Measurements from ENCODE around the gene SLC6A18. TPM values are rescaled to one million over a fixed set of nuclear protein-coding genes. Genes with fewer than 3 reads are reported as not detected.
"Not testable (repeated sequence)": the region's sequence is repeated elsewhere in the genome, so short reads cannot be mapped to it uniquely, and the experiment has no call there.

Gene SLC6A18
- total RNA-seq, 1 experiment from 2014 or later, result not detected

DNA sequence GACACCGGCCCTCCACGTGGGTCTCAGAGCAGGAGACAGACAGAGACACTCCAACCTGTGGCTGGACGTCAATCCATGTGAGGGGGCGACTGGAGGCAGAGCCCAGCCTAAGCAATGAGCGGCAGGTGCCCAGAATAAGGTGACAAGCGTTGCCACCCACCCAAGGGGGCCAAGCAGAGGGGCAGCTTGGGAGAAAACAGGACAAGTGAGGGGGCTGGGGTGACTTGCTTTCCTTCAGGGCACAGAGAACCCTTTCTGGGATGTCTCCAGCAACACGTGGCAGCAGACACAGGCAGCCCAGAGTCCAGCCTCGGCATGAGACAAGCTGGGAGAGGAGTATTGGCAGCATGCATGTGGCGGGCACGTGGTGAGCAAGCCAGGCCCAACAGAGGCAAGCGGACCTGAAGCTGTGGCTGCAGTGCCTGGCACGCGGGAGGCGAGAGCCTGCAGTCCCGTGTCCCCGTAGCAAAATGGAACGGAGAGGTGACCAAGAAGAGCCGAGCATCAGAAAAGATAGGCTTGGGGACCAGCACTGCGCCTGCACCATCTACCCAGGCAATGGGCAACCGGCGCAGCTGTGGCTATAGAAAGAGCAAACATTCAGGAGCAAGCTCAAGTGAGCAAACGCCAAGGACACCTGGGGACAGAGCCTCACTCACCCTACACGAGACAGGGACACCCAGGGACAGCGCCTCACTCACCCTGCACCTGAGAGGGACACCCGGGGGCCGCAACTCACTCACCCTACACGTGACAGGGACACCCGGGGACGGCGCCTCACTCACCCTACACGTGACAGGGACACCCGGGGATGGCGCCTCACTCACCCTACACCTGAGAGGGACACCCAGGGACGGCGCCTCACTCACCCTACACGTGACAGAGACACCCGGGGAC lies 63.5 kb downstream of the SLC6A18 start:
- DNase-seq (ENCODE audit: low read depth), result no peak

DNA sequence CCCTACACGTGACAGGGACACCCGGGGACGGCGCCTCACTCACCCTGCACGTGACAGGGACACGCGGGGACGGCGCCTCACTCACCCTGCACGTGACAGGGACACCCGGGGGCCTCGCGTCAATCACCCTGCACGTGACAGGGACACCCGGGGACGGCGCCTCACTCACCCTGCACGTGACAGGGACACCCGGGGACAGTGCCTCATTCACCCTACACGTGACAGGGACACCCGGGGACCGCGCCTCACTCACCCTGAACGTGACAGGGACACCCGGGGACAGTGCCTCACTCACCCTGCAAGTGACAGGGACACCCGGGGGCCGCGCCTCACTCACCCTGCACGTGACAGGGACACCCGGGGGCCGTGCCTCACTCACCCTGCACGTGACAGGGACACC lies 64.4 kb downstream of the SLC6A18 start:
- DNase-seq (ENCODE audit: low read depth), result not testable (repeated sequence)

DNA sequence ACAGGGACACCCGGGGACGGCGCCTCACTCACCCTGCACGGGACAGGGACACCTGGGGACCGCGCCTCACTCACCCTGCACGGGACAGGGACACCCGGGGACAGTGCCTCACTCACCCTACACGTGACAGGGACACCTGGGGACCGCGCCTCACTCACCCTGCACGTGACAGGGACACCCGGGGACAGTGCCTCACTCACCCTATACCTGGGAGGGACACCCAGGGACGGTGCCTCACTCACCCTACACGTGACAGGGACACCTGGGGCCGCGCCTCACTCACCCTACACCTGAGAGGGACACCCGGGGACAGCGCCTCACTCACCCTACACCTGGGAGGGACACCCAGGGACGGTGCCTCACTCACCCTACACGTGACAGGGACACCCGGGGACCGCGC lies 65.8 kb downstream of the SLC6A18 start:
- DNase-seq (ENCODE audit: low read depth), result not testable (repeated sequence)

- no peak for DNase-seq (ENCODE audit: low read depth)
Observed at GRCh38 chr5:1291611-1292080, 66.5 kb downstream of the SLC6A18 start.

- no peak for DNase-seq (ENCODE audit: low read depth)
Observed at GRCh38 chr5:1292139-1292538, 67.0 kb downstream of the SLC6A18 start.

DNA sequence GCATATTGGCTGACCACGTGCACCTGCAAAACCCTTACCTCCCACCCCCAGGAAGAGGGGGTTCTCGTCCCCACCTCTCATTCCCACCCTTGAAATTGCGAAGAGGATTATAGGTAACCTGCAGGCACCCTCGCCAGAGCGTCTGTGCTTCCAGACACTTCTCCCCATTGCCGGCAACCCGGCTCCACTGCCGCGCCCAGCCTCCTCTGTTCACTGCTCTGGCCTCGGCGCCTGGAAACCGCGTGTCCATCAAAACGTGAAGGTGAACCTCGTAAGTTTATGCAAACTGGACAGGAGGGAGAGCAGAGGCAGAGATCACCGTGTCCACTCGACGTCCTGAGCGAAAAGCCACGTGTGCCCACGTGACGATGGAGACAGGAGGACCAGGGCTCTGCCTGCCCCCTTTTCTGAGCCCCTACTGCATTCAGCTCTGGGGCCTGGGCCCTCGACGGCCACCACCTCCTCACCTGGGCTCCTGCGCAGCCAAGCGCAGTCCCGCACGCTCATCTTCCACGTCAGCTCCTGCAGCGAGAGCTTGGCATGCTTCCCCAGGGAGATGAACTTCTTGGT lies 67.8 kb downstream of the SLC6A18 start:
- DNase-seq (ENCODE audit: low read depth), result no peak

DNA sequence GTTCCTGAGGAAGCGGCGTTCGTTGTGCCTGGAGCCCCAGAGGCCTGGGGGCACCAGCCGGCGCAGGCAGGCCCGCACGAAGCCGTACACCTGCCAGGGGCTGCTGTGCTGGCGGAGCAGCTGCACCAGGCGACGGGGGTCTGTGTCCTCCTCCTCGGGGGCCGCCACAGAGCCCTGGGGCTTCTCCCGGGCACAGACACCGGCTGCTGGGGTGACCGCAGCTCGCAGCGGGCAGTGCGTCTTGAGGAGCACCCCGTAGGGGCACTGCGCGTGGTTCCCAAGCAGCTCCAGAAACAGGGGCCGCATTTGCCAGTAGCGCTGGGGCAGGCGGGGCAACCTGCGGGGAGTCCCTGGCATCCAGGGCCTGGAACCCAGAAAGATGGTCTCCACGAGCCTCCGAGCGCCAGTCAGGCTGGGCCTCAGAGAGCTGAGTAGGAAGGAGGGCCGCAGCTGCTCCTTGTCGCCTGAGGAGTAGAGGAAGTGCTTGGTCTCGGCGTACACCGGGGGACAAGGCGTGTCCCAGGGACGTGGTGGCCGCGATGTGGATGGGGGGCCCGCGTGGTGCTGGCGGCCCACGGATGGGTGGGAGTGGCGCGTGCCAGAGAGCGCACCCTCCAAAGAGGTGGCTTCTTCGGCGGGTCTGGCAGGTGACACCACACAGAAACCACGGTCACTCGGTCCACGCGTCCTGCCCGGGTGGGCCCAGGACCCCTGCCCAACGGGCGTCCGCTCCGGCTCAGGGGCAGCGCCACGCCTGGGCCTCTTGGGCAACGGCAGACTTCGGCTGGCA lies 68.4 kb downstream of the SLC6A18 start:
- no peak for DNase-seq (ENCODE audit: low read depth)

DNA sequence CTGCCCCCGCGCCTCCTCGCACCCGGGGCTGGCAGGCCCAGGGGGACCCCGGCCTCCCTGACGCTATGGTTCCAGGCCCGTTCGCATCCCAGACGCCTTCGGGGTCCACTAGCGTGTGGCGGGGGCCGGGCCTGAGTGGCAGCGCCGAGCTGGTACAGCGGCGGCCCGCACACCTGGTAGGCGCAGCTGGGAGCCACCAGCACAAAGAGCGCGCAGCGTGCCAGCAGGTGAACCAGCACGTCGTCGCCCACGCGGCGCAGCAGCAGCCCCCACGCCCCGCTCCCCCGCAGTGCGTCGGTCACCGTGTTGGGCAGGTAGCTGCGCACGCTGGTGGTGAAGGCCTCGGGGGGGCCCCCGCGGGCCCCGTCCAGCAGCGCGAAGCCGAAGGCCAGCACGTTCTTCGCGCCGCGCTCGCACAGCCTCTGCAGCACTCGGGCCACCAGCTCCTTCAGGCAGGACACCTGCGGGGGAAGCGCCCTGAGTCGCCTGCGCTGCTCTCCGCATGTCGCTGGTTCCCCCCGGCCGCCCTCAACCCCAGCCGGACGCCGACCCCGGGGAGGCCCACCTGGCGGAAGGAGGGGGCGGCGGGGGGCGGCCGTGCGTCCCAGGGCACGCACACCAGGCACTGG lies 69.1 kb downstream of the SLC6A18 start:
- DNase-seq (ENCODE audit: low read depth), result no peak

GRCh38 chr5:1294835-1295649 lies 69.9 kb downstream of the SLC6A18 start, which contains the start of gene TERT:
Gene TERT, minus strand, starts transcription at chr5:1295068. Its CDS starts 79 bp downstream, at chr5:1294989.
- peak; percentile 58 for DNase-seq (ENCODE audit: low read depth)

- no peak for DNase-seq (ENCODE audit: low read depth)
Observed at GRCh38 chr5:1295650-1296037, 70.5 kb downstream of the SLC6A18 start.

Other genes starting within 250 kb of the SLC6A18 start
- gene NKD2, start 216.6 kb upstream of the SLC6A18 start, total RNA-seq (2014; rRNA removed; shearing (Covaris generic)), result not detected in 2 replicates
- gene SLC12A7, start 113.3 kb upstream of the SLC6A18 start, total RNA-seq (2014; rRNA removed; shearing (Covaris generic)), result 2.2 and 2.4 TPM in 2 replicates
- not detected in 2 replicates for gene SLC6A19, start 23.8 kb upstream of the SLC6A18 start, total RNA-seq (2014; rRNA removed; shearing (Covaris generic))
- 9.0 and 10.5 TPM in 2 replicates for gene TERT, start 69.7 kb downstream of the SLC6A18 start, total RNA-seq (2014; rRNA removed; shearing (Covaris generic))
- gene CLPTM1L, start 119.7 kb downstream of the SLC6A18 start, total RNA-seq (2014; rRNA removed; shearing (Covaris generic)), result 532 and 557 TPM in 2 replicates
- not detected in 2 replicates for gene SLC6A3, start 220.1 kb downstream of the SLC6A18 start, total RNA-seq (2014; rRNA removed; shearing (Covaris generic))